ENCODE results near the gene U2AF2.
"Not testable (repeated sequence)": the region's sequence is repeated elsewhere in the genome, so short reads cannot be mapped to it uniquely, and the experiment has no call there.

U2AF2 gene

DNA sequence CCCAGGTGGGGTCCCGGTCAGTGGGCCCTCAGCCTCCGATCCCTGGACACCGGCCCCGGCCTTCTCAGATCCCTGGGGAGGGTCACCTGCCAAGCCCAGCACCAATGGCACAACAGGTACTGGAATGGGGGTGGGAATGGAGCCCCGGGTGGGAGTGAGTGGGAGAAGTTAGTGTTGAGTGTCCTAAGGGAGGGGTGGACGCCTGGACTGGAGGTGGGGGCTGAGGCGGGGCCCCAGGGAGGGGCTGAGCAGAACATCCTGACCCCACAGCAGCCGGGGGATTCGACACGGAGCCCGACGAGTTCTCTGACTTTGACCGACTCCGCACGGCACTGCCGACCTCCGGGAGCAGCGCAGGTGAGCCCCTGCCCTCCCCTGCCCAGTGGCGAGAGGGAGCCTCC is 37.8 kb downstream of the U2AF2 start:
- no peak for FAIRE-seq

DNA sequence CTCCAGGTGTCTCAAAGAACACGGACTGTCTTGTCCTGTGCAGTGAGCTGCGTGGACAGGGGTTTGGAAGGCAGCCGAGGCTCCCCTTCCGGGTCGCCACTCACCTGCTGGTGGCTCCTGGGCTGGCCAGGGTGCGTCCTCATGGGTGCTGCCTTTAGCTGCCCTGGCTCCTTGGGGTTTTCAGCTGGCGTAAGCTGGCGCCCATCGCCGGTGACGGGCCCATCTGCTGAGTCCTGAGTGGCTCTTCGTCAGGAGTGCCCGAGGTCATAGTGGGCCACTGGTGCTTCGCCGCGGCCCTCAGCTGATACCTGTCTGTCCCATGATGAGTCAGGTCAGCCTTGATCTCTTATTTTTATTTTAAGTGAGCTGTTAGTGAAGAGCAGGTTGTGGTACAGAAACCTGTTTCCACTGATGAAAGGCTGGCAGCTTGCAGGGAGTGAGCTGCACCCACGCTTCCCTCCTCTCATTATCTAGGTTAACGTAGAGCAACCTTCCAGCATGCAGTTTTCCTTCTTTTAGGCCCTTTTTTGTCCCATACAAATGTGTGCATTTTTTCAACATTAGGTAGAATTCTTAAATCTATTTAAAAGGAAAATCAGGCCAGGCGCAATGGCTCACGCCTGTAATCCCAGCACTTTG is 38.6 kb downstream of the U2AF2 start:
- FAIRE-seq = no peak

DNA sequence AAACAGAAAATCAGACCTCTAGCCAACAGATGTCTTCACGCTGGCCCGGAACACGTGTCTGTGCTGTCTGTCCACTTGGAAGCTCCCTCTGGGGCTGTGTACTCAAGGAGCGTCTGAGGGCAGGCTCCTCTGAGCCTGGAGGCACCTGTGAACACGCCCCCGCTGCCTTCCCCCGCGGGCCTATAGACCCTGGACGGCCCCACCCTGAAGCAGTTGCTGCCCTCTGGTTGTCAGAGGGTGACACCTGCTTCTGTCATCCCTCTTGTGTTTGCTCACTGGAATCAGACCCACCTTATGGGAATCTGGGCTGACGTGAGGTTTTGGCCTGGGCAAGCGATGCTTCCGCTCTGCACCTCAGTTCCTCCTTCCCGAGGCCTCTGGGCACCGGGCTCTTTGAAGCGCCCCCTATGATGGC is 39.4 kb downstream of the U2AF2 start:
- FAIRE-seq = no peak

DNA sequence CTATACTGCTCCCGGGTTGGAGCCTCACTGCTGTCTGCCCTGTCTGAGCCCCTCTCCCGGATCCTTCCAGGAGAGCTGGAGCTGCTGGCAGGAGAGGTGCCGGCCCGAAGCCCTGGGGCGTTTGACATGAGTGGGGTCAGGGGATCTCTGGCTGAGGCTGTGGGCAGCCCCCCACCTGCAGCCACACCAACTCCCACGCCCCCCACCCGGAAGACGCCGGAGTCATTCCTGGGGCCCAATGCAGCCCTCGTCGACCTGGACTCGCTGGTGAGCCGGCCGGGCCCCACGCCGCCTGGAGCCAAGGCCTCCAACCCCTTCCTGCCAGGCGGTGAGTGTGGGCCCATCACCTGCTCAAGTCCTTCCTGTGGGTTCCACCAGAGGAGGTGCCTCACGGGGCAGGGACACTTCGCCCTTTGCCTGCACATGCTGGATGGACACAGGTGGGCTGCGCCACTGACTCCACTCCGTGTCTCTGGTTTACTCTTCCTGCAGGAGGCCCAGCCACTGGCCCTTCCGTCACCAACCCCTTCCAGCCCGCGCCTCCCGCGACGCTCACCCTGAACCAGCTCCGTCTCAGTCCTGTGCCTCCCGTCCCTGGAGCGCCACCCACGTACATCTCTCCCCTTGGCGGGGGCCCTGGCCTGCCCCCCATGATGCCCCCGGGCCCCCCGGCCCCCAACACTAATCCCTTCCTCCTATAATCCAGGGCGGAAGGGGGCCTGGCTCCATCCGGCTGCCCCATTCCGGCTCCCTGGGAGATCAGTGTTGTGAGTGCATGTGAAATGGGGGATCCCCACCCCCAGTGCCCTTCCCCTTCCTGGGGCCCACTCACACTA is 40.0 kb downstream of the U2AF2 start:
- FAIRE-seq = no peak

DNA sequence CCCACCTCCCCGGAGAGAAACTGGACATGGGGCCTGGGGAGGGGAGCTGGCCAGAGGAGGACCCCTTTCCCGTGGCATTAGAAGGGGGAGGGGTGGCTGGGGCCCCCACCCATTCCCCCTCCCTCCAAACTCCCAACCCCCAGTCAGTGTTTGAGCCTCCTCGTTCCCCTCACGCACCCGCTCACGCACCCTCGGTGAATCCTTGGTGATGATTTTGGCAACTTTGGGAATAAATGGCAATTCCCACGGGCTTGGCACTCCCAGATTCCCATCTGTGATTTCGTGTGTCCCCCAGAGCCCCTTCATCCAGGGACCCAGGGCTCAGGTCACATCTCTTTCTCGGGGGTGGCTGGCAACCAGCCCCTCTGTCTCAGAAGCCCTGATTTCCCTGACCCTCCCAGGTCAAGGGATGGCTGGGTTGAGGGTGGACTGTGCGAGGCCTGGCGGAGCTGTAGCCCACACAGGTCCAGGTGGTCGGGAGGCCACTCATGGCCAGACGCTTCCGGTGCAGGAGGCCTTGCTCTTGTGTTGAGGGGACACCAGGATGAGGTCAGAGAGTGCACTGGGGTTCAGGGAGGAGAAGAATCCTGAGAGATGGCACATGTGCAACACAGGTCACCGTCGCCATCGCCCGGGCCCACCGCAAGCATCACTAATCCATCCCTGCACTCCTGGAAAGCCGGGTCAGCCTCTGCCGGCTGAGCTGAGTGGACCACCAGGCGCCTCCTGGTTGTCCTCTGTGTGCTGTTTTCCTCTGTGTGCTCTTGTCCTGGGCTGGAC is 40.9 kb downstream of the U2AF2 start:
- FAIRE-seq = no peak

DNA sequence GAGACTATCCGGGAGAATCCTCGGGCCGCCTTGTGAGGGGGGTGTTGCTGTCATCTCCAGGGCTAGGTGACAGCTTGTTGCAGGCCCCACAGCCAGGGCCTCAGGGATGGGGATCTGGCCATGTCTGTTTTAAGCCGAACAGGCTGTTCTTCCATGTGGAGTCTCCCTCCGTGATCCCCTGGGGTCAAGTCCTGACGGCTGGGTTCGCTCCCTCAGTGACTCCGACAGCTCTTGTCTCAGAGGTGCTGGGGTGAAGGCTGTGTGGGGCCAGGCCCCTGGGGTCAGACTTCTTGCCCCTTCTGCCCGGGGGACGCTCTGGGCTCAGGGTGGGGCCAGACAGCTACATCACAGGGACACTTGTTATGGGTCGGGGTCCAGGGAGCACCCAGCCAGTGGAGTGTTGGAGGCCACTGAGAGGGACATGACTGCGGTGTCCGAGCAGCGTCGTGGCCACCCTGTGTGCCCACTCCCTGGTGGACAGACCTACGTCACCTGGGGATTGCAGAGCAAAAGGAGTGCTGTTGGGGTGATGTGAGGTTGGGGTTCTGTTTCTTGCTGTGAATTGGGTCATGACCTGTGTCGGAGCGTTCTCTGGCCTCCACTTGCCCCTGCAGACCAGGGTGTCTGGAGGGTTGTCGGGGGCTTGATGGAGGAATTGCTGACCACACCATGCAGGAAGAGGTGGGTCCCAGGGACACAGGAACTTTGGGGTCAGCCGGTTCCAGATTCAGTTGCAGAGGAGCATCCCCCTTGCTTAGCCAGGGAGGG is 41.6 kb downstream of the U2AF2 start:
- no peak for FAIRE-seq

DNA sequence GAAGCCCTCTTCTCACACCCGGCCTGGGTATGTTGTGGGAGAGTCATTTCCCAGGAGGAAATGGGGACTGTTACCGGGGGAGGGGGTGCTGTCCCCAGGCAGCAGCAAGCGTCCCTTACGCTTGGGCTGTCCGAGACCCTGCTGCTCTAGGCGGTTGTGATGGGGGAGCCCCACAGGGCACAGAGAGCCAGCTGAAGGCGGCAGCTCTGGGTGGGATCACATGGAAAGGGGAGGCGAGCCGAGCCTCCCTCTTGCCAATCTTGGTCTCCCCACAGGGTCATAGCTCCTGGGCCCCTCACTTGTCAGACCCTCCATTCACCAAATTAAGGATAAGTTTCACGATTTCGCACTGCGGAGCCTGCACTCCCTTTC is 42.2 kb downstream of the U2AF2 start:
- FAIRE-seq = no peak

DNA sequence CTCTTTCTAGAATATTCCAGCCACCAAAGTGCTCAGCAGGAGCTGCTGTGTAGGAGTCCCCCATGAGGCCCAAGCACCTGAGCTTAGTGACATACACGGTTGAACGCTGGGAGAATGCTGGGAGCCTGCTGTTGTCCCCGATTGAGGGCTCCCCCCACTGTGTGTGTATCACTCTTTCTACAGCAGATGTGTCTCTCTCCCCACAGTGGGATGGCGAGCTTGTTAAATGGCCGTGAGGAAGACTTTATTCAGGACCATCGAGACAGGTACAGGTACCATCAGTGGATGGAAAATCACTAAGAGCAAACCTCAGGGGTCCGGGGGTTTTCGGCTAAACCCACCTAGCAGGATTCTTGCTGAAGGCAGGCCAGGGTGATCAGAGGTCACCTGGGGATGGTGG is 42.9 kb downstream of the U2AF2 start:
- no peak for FAIRE-seq

DNA sequence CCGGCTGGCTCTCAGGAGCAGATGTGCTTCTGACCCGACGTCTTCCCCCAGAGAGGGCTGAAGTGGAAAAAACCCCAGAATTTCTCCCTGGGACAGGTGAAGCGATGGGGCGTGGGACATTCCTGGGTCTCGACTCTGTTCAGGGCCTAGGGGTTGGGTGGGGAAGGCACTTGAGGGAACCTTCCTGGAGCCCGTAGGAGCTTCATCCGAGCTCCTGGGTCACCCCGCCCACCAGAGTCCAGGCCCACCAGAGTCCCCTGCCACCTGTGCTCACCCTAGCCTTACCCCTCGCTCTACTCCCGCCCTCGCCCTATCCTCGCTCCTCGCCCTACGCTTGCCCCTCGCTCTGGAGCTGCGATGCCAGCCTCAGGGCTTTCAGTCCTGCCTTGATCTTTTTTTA is 43.4 kb downstream of the U2AF2 start:
- FAIRE-seq = no peak

DNA sequence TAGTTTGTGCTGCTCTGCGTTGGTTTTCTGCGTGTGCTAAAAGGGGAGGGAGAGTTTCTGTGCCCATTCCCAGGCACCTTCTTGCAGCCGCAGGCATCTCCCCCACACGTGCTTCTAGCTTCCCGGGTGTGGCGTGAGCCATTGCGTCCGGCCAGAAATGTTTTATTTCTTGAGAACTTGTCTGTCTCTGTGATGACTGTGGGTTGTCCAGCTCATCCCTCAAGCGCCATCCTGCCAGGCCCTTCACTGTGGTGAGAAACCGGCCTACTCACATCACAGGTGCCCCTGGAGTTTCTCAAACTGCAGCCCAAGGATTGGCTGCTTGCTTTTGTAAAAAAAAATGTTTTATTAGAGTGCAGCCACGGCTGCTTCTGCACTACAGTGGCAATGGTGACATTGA is 44.4 kb downstream of the U2AF2 start:
- FAIRE-seq = no peak

DNA sequence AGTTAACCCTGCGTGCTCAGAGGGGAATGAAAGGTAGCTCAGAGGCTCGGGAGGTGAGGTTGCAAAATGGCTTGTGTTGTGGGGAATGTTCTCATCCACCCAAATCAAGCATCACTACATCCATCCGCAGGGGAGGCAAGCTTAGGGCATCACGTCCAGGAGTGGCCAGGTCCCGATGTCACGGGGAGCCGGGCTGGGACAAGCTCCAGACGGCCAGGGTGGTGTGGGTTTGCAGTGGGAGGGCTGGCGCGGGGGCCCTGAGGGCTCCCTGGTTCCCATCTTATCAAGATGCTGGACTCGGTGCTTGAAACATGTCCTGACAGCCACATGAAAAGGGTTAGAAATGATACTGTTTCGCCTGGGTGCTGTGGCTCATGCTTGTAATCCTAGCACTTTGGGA is 46.0 kb downstream of the U2AF2 start:
- FAIRE-seq = no peak

DNA sequence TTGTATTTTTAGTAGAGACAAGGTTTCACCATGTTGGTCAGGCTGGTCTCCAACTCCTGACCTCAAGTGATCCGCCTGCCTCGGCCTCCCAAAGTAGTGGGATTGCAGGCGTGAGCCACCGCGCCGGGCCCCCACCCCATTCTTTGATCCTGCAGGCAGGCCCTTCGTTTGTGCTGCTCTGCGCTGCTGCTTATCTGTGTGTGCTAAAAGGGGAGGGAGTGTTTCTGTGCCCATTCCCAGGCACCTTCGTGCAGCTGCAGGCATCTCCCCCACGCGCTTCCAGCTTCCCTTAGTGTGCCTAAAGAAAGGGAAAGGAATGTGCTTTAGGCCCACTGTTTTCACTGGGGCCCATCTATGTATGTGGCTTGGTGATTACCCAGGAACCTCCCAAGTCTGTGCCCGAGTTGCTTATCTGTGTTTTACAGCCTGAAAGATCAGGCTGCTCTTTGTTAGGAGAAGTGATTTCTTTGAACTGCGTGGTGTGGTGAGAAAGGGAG is 47.3 kb downstream of the U2AF2 start:
- no peak for FAIRE-seq

DNA sequence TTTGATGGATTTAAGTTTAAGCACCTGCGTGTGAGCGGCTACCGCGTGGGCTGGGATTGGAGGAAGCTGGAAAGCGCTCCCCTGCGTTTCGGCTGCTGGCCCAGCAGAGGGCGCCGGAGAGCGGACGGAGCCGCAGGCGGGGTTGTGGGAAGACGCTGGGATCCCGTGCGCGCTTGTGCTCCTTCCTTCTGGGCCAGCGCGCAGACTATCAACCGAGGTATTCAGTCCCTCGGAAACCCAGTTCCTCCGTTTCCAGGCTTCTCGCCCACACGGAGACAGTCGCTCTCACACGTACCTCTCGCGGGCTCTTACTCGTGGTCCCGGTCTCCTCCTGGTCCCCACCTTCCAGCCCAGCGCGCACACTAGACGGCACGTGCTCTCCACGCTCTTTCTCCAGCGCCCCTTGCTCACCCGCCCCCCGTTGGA is 49.0 kb downstream of the U2AF2 start:
- FAIRE-seq = no peak

DNA sequence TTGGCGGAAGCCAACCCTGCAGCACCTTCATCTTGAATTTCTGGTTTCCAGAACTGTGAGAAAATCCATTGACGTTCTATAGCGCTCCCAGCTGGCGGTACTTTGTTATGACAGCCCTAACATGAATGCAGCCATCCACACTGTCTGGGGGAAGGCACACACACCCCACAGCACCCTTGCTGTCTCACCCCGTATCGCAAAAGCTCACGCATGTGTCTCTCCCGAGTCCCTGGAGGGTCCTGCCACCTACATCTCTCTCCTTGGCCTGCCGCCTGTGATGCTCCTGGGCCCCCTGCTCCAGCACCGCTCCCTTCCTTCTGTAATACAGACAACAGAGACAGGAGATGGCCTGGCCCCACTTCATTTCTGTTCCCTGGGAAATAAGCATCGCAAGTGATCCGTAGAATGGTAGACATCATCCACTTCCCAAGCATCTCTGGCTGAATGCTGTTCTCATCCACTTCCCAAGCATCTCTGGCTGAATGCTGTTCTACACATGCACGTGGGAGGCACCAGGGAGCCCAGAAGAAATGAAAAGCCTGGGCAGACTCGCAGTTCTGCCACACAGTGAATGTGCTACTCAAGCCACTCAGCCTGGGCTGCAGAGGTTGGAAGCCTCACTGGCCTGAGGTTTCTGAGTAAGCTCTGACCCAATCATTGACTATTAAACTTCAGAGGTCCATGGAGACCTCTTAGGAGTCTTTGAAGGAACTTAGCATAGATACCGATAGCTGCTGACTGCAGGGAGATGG is 49.8 kb downstream of the U2AF2 start:
- FAIRE-seq = no peak

DNA sequence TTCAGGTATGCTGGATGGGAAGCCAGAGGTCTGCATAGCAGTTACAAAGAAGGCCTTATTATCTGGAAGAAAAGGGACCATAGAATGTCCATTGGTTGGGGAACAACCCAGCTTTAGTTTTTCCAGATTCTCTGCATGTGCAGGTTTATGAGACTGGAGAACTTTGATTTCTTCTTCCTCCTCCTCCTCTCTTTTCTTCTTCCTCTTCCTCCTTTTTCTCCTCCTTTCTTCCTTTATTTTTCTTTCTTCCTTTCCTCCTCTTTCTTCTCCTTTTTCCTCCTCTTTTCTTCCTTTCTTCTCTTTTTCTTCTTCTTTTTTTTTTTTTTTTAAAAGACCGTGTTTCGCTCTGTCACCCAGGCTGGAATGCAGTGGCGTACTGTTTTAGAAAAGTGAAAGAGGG is 51.1 kb downstream of the U2AF2 start:
- no peak for FAIRE-seq

DNA sequence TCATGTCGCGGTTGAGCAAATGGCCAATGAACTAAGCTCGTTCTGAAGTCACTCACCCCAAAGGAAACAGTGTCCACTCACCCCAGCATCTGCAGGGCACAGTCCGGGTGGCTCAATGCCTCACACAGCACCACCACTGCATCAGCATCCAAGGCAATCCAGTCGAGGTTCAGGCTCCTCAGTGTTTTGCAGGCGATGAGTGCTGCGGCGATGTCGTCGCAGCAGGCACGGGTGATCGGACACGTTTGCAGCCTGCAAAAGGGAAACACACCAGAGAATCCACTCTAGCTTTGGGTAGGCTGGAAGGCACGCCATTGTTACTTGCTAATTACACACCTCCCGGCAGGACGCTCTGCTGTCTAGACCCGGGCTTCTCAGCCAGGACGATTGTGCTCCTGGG is 56.9 kb downstream of the U2AF2 start:
- no peak for FAIRE-seq

DNA sequence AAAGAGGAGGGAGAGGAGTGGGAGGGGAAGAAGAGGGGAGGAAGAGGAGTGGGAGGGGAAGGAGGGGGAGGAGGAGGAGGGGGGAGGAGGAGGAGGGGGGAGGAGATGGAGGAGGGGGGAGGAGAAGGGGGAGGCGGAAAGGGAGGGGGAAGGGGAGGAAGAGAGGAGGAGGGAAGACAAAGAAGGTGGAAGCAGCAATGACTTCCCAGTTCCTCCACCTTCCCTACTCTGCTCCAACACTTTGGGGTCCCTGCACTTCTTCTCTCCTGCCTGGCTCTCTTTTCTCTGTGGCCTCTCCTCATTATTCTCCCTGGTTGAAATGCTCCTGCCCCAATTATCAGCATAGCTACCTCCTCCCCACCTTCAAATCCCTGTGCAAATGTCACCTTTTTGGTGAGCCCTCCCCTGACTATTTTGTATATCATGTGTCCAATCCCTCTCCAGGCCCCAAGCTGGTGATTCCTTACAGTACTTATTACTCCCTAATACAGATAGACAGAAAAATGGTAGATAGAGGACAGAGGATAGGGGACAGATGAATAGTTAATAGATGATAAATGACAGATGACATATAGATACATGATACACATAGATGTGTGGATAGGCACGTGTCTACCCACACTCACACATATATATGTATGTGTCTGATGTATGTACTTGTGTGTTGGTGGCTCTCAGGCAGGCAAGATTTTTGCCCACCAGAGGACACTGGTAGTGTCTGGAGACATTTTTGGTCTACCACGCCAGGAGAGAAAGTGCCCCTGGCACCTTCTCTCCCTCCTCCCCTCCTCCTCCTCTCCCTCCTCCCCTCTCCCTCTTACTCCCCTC is 58.2 kb downstream of the U2AF2 start:
- no peak for FAIRE-seq

DNA sequence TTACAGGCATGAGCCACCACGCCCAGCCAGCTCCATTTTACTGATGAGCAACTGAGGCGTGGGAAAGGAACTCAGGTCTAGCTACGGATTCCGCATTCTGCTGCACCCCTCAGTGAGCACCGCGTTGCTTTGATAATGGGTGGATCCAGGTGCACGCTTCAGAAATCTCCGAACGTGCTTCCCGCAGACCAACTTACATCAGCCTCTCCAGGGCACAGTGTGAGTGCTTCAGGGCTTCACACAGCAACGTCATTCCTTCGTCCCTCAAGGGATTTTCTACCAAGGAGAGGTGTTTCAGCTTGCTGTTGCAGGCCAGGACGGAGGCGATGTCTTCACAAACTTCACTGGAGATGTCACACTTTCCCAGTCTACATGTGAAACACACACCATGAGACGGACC is 61.7 kb downstream of the U2AF2 start:
- FAIRE-seq = no peak

DNA sequence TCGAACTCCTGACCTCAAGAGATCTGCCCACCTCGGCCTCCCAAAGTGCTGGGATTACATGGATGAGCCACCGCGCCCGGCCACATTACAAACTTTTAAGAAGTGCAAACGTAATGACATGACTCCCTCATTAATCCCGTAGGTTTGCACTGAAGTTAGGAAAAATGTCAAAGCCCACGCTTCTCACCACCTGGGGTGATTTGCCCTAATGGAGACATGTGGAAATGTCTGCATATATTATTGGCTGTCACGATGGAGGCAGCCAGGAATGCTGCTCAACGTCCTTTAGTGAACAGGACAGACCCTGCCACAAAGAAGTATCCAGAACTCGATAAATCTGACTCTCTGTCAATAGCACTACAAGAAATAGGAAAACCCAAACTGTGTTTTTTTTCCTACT is 62.4 kb downstream of the U2AF2 start:
- FAIRE-seq = no peak

DNA sequence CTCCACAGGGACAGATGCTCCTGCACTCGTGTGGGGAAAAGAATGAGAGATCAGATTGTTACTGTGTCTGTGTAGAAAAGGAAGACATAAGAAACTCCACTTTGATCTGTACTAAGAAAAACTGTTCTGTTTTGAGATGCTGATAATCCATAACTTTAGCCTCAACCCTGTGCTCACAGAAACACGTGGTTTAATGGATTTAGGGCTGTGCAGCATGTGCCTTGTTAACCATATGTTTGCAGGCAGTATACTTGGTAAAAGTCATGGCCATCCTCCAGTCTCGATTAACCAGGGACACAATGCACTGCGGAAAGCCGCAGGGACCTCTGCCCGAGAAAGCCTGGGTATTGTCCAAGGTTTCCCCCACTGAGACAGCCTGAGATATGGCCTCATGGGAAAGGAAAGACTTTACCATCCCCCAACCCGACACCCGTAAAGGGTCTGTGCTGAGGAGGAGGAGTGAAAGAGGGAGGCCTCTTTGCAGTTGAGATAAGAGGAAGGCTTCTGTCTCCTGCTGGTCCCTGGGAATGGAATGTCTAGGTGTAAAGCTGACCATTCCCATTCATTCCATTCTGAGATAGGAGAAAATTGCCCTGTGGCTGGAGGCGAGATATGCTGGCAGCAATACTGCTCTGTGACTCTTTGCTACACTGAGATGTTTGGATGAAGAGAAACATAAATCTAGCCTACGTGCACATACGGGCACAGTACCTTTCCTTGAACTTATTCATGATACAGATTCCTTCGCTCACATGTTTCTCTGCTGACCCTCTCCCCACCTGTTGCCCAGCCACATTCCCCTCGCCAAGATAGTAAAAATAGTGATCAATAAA is 63.3 kb downstream of the U2AF2 start:
- not testable (repeated sequence) for FAIRE-seq
